ENCODE results near the gene BRINP1.

GRCh38 chr9:119333507-119334229 lies 35.6 kb downstream of the BRINP1 start:
- TF ChIP-seq CTCF (IDR thresholded peaks at IDR 0.05) (no peak), POLR2A (IDR thresholded peaks at IDR 0.05) (no peak)

Measured in tibial nerve (tissue), 3 donors.